Left kidney (tissue), 2 donors: ENCODE measurements around the gene KLK3. TPM values are rescaled to one million over a fixed set of nuclear protein-coding genes. Genes with fewer than 3 reads are reported as not detected.

Experiments
- DNase-seq: peaks from one replicate; pipeline ENCODE4 v3.0.0-alpha.2; 2013
- polyA plus RNA-seq: library from polyadenylated mRNA; unstranded; fragments of 120-200 nt; gene quantifications from one replicate; pipeline ENCODE4 v1.2.1, GENCODE V29; 2013; ENCODE audit not compliant: insufficient read length

The KLK3 gene
- polyA plus RNA-seq, 1 donor, result 0.68 TPM

DNA sequence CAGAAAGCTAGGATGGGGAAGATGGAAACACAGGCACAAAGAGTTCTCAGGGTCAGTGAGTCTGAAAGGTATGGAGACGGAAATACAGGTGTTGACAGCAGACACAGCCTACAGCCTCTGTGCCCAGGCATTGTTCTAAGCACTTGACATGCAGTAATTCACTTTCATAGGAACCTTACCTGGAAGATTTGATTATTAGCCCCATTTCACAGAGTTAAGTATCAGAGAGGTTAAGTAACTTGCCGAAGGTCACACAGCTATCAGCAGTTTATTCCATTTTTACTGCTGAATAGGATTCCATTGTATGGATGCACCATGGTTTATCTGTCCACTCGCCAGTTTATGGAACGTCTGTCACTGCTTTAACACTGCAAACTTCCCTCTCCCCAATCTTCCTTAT, 43.3 kb downstream of the KLK3 start:
- DNase-seq, result no peak

DNA sequence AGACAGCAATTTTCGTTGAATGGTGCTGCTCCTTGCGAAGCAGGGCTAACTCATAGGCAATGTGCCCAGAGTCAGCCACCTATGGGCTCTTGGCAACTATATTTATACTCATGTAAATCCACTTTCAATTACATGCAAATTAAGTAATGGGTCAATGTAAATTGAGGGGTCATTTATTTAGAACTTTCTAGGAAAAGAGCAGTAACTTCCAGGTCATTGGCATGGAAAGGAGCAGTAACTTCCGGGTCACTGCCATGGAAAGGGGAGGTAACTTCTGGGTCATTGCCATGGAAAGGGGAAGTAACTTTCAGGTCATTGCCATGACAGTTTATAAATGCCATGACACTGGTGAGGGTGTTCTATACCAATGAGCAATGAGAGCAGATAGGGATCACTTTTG, 44.9 kb downstream of the KLK3 start:
- no peak for DNase-seq

DNA sequence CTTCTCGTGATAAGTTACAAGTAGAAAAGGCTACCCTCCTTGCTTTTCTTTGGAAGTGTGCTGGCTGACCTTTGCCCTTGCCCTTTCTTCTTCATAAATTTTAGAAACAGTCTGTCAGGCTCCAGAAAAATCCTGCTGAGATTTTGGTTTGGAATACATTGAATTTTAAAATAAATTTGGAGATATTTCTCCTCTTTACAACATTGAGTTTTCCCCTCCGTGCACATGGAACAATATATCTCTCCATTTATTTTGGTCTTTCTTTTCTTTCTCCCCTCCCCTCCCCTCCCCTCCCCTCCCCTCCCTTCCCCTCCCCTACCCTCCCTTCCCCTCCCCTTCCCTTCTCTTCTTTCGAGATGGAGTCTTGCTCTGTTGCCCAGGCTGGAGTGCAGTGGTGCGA, 47.9 kb downstream of the KLK3 start:
- no peak for DNase-seq

DNA sequence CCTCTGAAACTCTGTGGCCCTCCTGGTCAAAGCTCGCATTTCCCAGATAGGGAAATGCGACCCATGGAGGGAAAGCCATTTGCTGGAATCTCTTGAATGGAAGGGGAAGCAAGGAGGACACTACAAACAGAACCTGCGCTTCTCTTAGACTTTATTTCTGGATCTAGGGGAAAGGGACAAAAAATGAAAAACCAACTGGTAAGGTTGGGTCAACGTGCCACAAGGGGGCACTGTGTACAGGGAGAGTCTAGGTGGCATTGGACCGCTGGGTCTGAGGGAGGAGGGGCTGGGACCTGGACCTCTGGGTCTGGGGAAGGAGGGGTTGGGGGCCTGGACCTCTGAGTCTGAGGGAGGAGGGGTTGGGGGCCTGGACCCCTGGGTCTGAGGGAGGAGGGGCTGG, 51.5 kb downstream of the KLK3 start:
- DNase-seq, result no peak

DNA sequence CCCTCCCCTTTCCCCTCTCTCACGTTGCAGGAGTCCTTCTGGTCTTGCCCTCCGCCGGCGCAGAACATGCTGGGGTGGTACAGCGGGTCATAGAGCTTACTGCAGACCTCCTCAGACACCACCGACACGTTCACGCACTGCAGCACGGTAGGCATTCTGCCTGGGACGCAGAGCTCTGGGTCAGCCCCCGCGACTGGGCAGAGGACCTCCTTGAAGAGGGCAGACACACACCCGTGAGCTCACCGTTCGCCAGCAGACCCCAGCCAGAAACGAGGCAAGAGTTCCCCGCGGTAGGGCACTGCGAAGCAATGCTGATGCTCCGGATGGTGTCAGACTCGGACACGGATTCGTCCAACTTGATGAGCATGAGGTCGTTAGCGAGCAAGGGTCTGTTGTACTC, 53.6 kb downstream of the KLK3 start:
- no peak for DNase-seq

DNA sequence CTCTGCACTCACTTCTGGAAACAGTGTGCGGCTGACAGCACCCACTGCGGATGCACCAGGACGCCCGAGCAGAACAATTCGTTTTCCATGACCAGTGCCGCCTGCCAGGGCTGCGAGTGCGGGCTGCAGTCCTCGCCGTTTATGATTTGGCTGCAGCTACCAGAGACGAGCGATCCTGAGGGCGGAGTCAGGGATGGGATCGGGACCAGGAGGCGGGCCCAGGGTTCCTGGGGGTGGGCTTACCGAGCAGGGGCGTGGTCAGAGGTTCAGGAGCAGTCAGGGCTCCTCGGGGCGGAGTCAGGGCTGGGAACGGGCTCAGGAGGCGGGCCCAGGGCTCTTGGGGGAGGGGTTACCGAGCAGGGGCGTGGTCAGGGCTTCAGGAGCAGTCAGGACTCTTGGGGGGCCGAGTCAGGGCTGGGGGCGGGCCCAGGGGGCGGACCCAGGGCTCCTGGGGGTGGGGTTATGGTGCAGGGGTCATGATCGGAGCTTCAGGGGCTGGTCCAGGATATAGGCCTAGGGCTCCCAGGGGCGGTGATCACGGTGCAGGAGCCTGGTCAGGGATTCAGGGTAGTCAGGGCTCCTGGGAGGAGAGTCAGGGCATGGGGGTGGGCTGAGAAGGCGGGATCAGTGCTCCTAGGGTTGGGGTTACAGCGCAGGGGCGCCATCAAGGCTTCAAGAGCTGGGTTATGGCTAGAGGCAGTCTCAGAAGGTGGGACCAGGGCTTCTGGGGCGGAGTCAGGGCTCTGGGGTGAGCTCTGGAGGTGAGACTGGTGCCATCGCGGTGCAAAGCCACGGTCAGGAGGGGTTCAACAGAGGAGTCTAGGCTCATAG, 54.7 kb downstream of the KLK3 start:
- DNase-seq, result peak; percentile 49

Other genes with a start within 250 kb of the KLK3 start
- gene SYT3, start 215.0 kb upstream of the KLK3 start, polyA plus RNA-seq, result 1.2 TPM
- 1.00 TPM for gene C19orf81, start 205.5 kb upstream of the KLK3 start, polyA plus RNA-seq
- gene SHANK1, start 135.1 kb upstream of the KLK3 start, polyA plus RNA-seq, result 4.8 TPM
- 22.3 TPM for gene CLEC11A, start 131.6 kb upstream of the KLK3 start, polyA plus RNA-seq
- gene GPR32, start 84.5 kb upstream of the KLK3 start, polyA plus RNA-seq, result not detected
- 0.23 TPM for gene ACP4, start 64.5 kb upstream of the KLK3 start, polyA plus RNA-seq
- gene KLK1, start 31.1 kb upstream of the KLK3 start, polyA plus RNA-seq, result 0.96 TPM
- not detected for gene KLK15, start 21.3 kb upstream of the KLK3 start, polyA plus RNA-seq
- 0.27 TPM for gene KLK2, start 18.5 kb downstream of the KLK3 start, polyA plus RNA-seq
- not detected for gene KLK4, start 56.5 kb downstream of the KLK3 start, polyA plus RNA-seq
- gene KLK5, start 98.1 kb downstream of the KLK3 start, polyA plus RNA-seq, result 1.2 TPM
- gene KLK6, start 114.7 kb downstream of the KLK3 start, polyA plus RNA-seq, result 28.0 TPM
- gene KLK7, start 129.0 kb downstream of the KLK3 start, polyA plus RNA-seq, result 4.6 TPM
- 3.9 TPM for gene KLK8, start 146.7 kb downstream of the KLK3 start, polyA plus RNA-seq
- gene KLK10, start 164.8 kb downstream of the KLK3 start, polyA plus RNA-seq, result 0.17 TPM
- 0.15 TPM for gene KLK11, start 171.7 kb downstream of the KLK3 start, polyA plus RNA-seq
- not detected for gene KLK12, start 180.1 kb downstream of the KLK3 start, polyA plus RNA-seq
- gene KLK13, start 210.2 kb downstream of the KLK3 start, polyA plus RNA-seq, result 0.76 TPM
- gene KLK14, start 228.0 kb downstream of the KLK3 start, polyA plus RNA-seq, result 0.45 TPM